HG02943 (cell line): ENCODE measurements around the gene DNAI4.
"Not testable (repeated sequence)": the region's sequence is repeated elsewhere in the genome, so short reads cannot be mapped to it uniquely, and the experiment has no call there.

Source experiments
- ATAC-seq: cut with Tn5 transposase; IDR thresholded peaks from one replicate; pipeline ENCODE4 v1.9.1; 2021; ENCODE audit warnings: mild to moderate bottlenecking, low read depth, moderate library complexity; ENCODE audit not compliant: unreplicated experiment

DNAI4 gene, protein sequence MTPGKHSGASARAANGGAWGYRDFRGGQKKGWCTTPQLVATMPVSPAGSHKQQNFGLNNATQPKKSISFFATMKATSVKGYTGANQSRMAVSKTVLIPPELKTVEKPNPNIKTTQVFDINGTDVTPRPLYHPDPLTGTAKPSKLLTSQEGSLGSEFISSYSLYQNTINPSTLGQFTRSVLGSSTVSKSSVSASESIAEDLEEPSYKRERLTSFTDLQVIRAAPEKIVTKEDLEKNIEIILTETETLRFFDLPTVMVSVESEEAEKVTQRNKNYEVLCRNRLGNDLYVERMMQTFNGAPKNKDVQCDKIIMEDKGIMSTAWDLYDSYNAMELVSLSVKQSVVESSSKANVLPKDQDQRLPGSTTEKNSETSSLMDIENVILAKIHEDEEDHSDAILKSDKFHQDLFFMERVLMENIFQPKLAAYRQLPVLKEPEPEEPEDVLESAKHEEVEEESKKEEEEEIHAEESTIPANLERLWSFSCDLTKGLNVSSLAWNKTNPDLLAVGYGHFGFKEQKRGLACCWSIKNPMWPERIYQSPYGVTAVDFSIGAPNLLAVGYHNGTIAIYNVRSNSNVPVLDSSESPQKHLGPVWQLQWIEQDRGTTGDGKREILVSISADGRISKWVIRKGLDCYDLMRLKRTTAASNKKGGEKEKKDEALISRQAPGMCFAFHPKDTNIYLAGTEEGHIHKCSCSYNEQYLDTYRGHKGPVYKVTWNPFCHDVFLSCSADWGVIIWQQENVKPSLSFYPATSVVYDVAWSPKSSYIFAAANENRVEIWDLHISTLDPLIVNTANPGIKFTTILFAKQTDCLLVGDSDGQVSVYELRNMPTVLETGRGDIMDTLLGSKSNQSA

DNA sequence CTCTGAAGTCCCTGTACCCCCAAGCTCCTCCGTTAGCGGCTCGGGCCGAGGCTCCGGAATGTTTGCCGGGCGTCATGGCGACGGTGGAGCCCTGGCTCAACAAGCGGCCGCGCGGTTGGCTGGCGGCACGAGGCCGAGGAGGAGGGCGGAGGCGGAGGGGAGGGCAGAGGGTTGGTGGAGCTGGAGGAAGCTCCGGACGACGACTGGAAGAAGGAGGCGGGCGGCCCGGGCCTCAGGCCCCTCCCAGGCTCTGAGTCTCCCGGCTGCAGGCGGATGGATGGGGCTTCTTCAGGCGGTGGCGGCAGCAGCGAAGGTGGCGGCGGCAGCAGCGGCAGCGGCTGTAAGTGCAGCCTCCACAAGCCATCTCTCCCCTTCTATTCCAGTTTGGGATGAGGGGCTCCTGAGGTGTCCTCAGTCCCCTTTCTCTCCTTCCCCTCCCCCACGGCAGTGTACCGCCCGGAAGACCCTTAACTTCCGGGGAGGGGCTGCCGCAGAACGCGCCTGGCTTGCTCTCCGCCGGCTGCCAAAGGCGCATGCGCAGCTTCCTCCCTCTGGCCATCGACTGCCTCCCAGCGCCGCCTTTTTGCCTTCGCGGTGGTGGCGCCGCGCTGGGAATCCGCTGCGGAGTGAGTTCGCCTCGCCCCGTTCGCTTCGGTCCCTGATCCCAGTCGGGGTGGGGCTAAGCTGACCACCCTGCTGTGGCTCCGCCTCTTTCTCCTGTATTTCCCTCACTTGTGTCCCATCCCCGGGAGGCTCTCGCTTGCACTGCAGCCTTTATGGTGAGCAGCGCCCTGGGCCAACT, at the start of gene DNAI4, which contains the start of gene MIER1:
TSS of gene DNAI4 (minus strand) at position 101 of the 802 bp plus-strand sequence. CDS start at position 76, 25 bp downstream.
TSS of gene MIER1 (plus strand) at position 235 of the 802 bp plus-strand sequence. CDS start at position 274, 39 bp downstream.
- ATAC-seq = peak; percentile 92

- ATAC-seq = no peak
These were observed 43.9 kb upstream of the DNAI4 start for GRCh38 chr1:66968574-66968973.

DNA sequence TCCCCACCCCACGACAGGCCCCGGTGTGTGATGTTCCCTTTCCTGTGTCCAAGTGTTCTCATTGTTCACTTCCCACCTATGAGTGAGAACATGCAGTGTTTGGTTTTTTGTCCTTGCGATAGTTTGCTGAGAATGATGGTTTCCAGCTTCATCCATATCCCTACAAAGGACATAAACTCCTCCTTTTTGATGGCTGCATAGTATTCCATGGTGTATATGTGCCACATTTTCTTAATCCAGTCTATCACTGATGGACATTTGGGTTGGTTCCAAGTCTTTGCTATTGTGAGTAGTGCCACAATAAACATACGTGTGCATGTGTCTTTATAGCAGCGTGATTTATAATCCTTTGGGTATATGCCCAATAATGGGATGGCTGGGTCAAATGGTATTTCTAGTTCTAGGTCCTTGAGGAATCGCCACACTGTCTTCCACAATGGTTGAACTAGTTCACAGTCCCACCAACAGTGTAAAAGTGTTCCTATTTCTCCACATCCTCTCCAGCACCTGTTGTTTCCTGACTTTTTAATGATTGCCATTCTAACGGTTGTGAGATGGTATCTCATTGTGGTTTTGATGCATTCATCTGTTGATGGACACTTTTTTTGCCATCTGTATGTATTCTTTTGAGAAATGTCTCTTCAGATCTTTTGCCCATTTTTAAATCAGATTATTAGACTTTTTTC, 41.7 kb upstream of the DNAI4 start:
- ATAC-seq = not testable (repeated sequence)

DNA sequence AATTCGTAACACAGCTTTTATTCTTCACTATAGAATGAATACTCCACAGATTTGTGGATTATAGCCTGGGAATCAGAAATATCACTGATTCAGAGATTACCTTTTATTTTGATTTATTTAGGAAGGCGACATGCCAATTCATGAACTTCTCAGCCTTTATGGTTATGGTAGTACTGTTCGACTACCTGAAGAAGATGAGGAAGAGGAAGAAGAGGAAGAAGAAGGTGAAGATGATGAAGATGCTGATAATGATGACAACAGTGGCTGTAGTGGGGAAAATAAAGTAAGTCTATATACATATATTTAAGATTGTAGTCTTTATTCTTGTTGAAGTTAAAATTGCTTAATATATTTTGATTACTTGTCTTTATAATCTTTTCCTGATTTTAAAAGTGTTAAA, 33.3 kb upstream of the DNAI4 start:
- ATAC-seq = no peak

GRCh38 chr1:66954208-66954607, 29.6 kb upstream of the DNAI4 start:
- ATAC-seq = peak; percentile 64

GRCh38 chr1:66951513-66951912, 26.9 kb upstream of the DNAI4 start:
- no peak for ATAC-seq

DNA sequence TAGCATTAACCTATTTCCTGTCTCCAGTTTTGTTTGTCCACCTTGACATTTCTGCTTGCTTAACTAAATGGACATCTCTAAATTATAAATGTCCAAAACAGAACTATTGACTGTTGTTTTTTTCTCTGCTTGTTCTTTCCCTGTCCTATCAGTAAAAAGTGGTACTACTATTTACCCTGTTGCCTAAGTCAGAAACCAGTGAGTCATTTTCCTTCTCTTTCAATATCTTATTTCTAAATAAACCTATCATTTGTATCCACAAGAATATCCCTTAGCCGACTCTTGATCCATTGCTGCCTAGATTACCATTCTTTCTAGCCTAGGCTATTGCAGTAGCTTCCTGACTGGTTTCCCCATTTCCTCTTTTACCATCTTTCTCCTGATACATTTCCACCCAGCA, 22.6 kb upstream of the DNAI4 start:
- ATAC-seq = no peak

GRCh38 chr1:66945316-66945715, 20.7 kb upstream of the DNAI4 start:
- ATAC-seq = no peak

GRCh38 chr1:66944330-66945274, 19.9 kb upstream of the DNAI4 start:
- no peak for ATAC-seq

DNA sequence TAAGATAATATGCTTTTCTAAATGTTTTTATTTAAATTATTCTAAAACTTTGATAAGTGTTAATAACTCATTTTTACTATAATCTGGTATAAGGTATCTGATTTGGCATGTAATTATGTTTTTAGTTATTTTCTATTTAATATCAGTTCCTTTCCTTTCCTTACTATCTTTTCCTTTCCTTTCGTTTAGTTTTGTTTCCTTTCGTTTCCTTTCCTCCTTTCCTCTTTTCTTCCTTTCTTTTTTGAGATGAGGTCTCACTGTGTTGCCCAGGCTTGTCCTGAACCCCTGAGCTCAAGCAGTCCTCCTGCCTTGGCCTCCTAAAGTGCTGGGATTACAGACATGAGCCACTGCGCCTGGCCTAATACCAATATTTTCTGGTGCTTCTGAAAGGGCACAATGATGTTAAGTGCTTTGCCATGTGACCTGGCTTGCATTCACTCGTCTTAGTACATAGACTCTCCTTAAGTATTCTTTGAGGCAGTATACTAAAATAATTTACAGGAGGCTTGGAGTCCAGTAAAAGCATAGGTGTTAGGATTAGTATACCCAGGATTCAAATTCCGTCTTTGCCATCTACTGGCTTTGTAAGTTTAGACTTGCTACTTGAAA, 18.8 kb upstream of the DNAI4 start:
- ATAC-seq = no peak

GRCh38 chr1:66940981-66941380, 16.3 kb upstream of the DNAI4 start:
- ATAC-seq = no peak

- ATAC-seq = no peak
These were observed 14.0 kb upstream of the DNAI4 start for GRCh38 chr1:66938613-66939012.

DNA sequence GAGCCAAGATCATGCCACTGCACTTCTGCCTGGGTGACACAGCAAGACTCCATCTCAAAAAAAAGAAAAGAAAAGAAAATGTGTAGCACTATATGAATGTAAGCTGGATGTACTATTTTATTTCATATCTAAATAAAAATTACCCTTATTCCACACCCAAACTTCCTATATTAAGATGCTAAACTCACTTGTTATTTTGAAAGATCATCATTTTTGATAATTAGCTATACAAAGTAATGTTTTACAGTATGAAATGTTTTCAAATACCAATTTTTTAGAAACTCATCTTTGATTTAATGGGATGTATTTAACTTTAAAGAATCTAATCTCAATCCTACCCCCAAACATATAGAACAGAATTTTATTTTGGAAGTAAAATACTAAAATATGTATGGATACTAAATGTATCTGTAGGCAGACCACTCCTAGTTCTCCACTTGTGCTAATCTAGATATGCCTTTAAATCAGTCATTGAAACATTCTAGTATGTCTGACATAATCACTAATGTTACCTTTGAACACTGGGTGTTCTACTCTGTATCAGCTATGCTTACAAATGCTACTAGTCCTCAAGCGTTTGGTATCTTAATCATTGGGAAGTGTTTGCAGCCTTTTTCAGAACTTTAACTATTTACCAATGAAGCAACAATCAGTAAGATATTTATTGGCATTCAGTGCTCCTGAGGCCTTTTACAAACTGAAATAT, 13.0 kb upstream of the DNAI4 start:
- ATAC-seq = no peak

DNA sequence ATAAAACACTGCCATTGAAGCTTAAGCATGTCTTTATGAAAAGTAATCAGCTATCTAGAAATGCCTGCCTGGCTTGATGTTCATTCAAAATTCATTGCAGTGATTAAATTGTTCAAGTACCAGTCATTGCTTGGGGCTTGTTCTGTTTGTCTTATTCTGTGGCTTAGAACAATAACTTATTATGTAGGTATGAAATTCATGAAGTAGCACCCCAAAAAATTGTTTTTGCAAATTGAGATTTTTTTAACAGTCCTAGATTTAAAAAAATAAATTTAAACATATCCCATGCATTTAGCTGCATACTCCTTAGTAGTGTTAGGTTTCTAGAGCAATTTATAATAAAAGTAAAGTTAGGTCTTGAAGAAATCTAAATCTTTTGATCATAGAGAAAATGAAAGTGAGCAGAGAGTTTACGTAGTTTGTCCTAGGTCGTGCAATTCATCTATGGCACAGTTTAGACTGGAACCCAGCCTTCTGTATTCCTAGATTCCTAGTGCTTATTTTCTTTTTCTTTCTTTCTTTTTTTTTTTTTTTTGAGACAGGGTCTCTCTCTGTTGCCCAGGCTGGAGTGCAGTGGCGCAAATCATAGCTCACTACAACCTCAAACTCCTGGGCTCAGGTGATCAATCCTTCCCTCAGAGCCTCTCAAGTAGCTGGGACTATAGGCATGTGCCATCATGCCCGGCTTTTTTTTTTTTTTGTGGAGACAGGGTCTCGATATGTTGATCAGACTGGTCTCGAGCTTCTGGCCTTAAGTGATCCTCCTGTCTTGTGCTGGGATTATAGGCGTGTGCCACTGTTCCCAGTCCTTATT, 9.4 kb upstream of the DNAI4 start:
- ATAC-seq = no peak

GRCh38 chr1:66932291-66932690, 7.6 kb upstream of the DNAI4 start:
- no peak for ATAC-seq

DNA sequence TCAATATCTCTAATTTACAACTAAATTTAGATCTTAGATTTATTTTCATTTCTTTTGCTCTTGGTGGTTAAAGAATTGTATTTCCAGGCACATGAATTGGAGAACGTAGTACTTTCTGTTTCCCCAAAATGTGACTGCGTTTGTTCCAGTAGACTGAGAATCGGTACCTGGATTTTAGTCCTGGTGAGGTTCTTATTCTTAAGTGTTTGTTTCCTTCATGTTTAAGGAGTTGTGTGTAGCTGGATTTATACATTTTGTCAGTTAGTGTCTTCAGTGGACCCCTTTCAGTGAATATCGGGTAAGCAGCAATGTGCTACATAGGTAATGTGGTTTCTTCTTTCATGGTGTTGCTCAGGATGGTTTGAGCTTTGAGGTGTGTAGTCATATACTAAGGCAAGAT, 6.9 kb upstream of the DNAI4 start:
- ATAC-seq = no peak

DNA sequence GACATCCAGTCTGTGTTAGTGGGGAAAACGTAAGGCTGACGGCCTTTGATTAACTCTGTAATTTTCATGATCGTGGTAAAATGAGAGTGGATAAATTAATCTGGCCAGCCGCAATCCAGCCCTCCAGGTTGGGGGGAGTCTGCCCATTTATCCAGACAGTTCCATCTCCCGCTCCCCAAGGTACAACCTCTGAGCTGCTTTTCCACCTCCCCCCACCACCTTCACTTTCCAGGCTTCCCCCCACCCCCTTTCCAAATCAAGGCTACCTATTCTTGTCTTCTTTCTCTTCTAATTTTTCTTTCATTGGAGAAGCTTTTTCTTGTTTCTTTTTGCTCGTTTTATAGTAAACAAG, 6.1 kb upstream of the DNAI4 start:
- ATAC-seq = no peak
